GM19468 (cell line): ENCODE data around the gene ZNF277.

Source experiments
- ATAC-seq: cut with Tn5 transposase; IDR thresholded peaks from one replicate; pipeline ENCODE4 v1.9.1; 2021; ENCODE audit warnings: mild to moderate bottlenecking, moderate library complexity, moderate number of reproducible peaks; ENCODE audit not compliant: unreplicated experiment; ENCODE audit errors: extremely low read depth

The ZNF277 gene

DNA sequence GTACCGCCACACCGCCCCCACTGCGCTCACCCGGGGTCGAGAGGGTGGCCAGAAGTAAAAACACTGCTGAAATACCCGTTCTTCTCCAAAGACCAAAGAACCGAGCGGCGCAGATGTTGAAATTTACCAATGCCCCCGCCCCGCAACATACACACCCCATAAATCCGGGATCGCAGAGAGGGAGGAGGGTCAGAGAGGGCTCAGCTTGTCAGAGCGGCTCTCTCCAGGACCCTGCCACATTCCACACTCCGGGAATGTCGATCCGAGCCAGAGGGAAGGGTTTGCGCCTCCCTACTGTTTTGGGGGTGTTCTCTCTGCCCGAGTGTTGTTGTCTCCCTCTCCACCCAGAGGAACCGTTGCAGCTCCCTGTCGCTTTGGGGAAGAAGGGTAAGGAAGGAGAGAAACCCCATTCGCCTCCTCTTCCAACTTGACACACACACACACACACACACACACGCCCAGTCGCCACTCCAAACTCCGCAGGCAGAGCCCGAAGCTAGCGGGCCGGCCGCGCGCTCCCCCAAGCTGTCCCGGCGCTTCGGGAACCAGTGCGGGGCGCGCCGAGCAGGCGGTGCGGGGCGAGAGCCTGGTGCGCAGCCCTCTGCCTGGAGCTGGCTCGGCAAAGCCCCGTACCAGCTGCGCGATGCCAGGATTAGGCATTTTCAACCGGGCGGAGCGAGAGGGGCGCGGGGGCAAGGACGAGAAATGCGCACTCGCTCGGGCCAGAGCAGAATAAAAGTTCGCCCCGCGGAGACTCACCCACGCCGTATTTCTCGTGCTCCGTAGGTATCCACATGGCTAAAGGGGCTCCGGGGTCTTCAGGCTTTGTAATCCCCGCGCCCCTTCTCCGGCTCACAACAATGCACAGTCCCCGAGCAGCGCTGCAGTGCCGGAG lies 905 bp upstream of the ZNF277 start:
- no peak for ATAC-seq

DNA sequence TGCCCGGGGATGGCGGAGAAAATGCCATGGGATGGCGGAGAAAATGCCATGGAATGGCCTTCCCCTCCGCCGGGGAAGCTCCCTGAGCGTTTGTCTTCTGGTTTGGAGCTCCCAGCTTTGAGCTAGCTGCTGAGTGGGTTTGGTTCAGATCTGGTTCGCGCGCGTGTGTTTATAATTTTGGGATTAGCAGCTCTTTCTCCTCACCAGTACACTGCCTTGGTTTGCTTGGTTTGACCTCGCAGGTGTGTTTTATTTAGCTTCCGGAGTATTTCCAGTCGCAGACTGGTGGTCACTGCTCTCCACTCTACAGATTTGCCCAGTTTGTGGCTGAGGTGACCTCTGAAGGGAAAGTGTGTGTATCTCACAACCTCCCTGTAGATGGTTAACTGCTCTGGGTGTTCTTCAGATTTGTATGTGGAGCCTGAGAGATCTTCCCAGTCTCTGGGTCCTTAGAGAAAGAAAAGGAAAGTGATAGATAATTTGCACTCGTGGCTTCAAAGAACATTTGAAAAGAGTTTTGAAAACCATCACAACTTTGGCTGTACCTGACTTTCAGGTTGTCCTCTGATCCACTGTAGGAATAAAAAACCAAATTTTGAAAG lies 597 bp downstream of the ZNF277 start:
- no peak for ATAC-seq

DNA sequence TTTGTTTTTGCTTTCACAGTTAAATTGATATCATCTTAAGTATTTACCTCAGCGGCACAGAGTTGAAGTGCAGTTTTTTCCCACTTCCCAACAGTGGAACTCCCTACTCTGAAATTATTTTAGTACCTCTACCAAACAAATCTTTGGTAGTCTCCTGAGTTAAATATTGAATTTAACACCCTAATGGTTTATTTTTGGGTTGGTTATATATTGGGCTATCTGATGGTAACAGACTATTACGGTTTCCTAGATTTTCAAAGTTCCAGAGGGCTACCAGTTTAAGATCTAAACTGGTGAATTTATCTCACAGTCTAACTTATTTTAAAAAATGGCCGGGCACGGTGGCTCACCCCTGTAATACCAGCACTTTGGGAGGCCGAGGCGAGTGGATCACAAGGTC lies 1.3 kb downstream of the ZNF277 start:
- ATAC-seq, result no peak

DNA sequence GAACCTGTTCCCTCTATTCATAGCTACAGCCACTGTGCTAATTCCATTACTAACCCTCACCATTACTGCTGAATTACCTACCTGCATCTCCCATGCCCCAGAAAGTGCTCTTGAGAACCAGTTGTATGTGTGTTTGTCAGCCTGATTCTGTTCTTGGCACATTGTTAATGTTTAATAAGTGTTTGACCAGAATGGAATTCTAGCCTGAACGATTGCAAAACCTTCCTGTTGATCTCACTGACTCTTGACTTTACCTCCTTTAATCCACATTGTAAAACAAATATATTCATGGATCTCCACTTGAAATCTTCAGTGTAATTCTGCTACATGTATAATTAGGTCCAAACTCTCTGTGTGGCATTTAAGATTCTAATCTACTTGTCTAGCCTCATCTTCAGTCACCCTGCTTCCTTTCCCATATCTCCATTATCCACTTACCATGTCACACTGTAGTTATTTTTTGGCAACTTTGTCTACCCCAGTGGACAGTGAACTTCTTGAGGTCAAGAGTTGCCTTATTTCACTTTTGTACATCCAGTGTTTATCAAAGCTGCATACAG lies 4.9 kb downstream of the ZNF277 start:
- no peak for ATAC-seq

DNA sequence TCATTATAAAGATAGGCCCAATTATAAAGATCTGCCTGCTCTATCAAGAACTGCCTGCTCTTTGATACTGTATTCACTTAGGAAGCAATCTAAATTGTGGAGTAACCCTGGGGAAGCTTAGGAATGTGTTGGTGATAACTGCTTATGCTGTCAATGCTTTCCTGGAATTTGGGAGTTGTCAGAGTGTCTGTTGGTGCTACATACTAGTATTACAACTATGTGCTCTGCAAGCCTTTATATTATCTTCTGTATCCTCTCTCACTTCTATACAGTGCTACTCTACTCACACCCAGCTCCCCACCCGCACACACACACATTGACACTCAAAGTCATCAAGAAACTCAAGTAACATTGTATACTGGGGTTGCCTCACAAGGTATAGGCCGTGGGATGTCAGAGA lies 6.1 kb downstream of the ZNF277 start:
- no peak for ATAC-seq

DNA sequence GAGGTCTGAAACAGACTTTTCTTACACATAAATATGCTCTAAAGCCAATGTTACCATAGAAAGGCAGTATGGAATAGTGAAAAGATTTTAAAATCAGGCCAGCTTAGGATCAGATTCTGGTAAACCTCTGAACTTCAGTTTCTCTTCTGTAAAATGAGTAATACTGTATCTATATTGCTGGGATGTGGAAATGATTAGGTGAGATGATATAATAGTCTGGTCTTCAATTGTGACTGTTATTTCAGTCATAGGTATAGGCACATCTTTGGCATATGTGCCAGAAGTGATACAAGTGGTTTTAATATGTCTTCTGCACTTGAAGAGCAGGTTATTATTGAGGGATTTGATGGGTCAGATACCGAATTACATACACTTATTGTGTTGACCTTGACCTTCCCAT lies 7.2 kb downstream of the ZNF277 start:
- no peak for ATAC-seq

DNA sequence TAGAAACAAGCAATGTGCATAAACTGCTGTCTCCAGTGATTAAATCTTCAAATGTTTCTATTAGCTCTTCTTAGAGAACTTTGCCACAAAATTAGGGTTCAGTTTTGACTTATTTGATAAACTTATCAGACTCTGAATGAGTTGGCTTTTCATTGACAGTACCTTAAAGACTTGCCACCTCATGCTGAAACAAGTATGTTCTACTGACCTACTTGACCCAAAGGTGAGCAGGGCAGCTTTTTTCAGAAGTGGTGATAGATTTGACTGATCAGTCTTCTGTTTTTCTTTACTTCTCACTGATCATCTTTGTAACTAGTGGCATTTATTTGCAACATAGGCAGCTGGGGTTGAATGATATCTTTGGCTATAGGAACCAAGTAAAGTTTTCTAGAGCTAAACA lies 7.8 kb downstream of the ZNF277 start:
- ATAC-seq, result no peak

DNA sequence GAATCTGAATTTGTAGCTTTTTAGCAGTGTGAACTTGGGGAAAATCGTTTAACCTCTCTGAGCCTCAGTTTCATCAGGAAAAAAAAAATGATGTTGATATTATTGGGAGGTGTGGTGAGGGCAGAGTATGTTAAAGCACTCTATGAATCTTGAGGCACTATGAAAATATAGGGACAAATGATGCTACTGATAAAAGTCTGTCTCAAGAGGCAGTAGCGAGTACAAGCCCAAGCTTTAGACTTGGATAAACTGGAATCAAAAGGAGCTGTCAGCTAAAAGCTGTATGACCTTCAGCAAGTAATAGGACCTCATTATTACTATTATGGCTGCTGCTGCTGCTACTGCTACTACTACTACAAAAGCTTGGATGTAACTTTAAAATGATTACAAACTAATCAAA lies 8.4 kb downstream of the ZNF277 start:
- ATAC-seq, result no peak

DNA sequence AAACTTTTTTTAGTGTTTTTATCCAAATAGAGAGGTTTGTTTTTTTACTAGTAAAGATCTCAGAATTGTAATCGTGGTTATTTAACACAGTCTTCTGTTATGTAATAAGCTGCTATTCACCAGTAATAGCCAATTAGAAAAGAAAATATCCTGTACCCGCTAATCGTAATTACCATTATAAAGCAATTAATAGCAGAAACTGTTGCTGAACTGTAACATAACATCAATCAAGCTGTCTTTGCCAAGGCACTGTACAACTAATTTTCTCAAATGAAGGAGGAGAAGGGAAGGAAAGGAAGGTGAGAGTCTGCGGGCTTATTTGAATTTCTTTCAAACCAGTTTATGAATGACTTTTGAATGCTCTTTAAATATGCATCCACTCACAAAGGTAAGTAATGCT lies 9.3 kb downstream of the ZNF277 start:
- ATAC-seq, result no peak

DNA sequence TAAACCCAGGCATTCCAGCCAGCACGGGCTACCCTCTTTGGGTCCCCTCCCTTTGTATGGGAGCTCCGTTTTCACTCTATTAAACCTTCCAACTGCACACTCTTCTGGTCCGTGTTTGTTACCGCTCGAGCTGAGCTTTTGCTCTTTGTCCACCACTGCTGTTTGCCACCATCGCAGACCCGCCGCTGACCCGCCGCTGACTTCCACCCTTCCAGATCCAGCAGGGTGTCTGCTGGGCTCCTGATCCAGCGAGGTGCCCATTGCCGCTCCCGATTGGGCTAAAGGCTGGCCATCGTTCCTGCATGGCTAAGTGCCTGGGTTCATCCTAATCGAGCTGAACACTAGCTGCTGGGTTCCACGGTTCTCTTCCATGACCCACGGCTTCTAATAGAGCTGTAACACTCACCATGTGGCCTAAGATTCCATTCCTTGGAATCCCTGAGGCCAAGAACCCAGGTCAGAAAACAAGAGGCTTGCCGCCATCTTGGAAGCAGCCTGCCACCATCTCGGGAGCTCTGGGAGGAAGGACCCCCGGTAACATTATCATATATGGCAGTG lies 14.5 kb downstream of the ZNF277 start:
- ATAC-seq, result no peak

DNA sequence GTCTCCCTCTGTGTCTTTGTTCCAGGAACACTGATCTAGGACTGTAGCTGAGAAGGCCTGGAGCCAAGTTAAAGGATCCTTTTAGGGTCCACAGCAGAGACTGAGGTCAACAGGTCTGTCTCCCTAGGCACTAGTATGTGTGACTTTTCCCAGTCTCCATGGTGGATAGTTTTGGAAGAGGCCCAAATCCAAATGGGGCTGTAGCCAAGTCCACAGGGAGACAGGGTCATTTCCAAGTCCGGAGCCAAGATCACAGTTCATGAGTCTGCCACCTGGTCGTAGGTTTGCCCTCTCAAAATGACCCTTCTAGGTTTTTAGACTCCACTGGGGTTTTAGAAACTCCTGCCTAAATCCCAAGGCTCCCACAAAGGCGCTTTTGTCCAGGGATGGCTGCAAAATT lies 16.8 kb downstream of the ZNF277 start:
- no peak for ATAC-seq

DNA sequence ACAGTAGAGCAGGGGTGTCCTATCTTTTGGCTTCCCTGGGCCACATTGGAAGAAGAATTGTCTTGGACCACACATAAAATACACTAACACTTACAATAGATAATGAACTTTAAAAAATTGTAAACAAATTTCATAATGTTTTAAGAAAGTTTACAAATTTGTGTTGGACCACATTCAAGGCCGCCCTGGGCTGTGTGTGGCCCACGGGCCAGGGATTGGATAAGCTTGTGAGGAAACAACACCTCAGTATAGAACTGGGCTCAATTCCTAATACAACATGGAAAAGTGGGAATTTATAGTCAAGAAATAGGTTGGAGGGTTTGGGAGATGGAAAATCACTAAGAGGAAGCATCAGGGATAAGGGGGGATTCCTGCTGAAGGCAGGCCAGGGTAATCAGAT lies 17.7 kb downstream of the ZNF277 start:
- no peak for ATAC-seq

DNA sequence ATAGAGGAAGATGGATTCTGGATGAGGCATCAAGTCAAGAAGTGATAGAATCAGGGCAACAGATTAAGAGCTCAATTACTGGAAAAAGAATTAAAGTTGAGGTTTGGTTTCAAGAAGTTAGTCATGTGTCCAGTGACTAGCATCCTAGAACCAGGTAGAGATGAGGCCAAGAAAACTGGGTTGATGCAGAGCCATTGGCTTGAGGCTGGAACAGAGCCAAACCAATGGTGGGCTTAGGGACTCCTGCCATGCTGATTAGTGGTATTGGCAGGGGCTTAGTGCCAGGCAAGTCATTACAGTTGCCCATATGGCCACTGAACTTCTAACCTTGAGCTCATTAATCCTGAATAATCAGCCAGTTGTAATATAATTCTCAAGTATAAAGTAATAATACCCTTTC lies 18.5 kb downstream of the ZNF277 start:
- ATAC-seq, result no peak

DNA sequence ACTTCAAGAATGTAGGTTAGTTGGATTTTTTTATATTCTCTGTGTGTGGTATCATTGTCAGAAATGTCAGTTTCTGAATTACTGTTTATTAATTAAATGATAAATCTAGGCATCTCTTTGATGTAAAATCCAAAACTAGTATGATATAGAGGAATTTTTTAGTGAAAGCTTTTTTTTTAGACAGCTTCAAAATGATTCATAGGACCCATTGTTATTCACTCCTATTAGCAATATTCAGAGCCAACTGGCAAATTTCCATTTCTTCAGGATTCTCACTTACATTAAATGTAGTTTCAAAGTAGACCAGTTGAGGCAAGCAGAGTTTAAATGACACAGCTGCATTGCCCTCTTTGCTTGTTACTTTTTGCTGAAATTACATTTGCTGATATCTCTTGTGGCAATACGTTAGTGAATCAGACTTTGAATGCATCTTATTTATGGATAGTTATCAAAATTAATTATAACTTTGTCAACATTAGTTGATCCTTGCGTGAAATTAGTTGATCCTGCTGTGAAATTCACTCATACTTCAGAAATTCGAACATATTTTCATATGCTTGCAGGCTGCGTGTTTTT lies 20.3 kb downstream of the ZNF277 start:
- ATAC-seq, result no peak

DNA sequence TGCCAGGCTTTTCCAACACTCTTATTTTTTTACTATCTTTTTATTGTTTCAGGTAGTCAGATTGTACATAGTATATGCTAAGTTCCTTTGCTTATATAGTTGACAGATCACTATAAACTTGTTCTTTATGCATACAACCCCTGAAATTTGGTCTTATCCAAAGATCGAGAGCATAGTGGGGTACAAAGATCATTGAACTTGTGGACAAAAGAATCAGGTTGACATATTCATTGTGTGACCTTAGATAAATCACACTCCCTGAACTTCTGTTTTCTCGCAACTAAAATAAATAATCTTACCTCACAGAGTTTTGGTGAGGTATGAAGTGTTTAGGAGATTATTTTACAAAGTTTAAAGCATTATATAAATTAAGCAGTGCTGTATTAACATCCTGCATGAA lies 22.1 kb downstream of the ZNF277 start:
- no peak for ATAC-seq

DNA sequence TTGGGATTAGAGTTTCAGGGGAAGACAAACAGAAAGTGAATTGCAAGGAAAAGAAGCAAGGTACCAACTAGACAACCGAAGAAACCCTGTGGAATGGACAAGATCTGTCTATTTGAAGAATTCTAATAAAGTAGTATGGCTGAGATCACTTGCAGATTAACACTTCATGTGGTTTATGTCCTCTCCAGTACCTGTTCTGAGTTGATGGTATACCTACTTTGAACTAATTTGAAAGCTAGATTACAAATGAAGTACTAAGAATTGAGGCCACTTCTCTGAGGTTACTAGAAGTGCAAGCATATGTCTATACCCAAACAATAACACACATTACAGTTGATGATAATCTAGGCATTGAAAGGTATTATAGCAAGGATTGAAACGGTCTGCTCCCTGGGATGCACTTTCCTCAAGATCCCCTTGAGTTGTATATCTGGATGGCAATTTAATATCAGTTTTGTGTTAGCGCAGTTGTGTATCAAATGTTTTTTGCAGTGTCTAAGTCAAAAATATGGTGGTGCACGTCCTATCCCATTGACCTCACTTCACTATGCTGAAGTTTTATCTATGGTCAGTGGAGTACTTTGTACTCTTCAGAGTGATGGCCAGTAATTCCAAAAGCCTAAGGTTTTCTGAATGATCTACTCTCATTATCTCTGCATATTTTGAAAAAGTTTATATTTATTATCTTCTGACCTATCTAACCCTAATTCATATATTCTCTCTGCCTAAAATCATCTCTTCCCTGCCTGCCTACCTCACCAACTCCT lies 25.9 kb downstream of the ZNF277 start:
- no peak for ATAC-seq

DNA sequence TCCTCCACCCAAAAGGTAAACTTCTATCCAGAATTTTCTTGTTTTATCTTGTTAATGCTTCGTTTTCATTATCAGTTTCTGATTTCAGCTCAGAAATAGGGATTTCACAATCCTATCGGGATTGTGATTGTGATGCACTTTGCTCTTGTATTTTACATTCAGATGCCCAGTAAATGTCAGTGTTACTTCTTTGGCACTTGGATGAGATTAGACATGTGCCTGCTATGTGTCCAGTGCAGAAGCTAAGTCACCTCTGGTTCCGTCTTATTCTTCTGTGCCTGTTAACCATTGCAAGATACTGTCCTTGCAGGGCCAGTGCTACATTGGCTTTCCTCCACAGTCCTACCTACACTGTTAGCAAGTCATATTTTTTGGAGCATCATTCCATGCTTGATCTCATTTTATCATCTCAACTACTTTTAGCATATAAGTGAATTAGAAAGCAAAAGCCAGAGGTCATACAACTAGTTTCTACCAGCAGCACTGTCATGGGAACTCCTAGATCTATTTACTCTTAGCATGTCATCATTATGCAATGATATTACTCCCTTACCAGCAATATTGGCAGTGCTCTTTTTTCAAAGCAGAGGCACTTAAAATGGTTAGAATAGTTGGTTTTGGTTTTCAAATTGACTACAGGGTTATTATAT lies 26.7 kb downstream of the ZNF277 start:
- ATAC-seq, result no peak

DNA sequence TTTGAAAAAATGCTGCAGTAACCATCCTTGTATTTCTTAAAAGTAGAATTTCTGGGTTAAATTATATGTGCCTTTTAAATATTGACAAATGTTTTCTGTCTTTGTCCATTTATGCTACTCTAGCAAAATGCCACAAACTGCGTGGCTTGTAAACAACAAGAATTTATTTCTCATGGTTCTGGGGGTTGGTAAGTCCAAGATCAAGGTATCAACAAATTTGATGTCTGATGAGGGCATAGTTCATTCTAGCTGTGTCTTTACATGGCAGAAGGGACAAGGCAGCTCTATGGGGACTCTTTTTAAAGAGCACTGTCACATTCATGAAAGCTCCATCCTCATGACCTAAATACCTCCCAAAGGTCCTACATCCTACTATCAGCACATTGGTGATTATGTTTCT lies 27.7 kb downstream of the ZNF277 start:
- no peak for ATAC-seq

DNA sequence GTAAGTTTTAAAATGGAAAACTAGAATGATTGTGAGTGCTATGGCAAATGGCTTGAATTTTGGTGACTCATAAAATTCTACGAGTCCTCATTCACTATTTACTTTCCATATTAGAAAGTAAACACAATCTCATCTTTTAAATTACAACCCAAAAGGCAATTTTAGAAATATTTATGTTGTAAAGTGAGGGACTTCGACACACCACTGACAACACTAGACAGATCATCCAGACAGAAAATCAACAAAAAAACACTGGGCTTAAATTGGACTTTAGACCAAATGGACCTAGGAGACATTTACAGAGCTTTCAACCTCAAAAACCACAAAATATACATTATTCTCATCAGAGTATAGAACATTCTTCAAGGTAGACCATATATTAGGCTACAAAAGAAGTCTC lies 30.1 kb downstream of the ZNF277 start:
- no peak for ATAC-seq

DNA sequence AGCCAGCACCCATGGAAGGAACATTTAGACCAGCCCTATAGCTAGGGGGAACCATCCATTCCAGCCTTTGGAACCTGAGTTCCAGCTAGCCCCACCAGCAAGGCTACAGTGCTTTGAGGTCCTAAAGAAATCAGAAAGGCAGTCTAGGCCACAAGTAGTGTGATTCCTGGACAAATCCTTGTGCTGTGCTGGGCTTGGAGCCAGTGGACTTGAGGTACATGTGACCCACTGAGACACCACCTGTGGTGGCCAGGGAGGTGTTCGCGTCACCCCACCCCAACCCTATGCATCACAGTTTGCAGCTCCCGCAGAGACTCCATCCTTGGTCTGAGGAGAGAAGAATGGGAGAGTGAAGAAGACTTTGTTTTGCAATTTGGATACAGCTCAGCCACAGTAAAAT lies 31.8 kb downstream of the ZNF277 start:
- ATAC-seq, result no peak
